ENCODE results near the gene DCHS2.

GRCh38 chr4:154519214-154519613 is 27.6 kb upstream of the DCHS2 start:
- no peak for TF ChIP-seq POLR2A (IDR thresholded peaks at IDR 0.05; ENCODE audit: low read length)
- TF ChIP-seq GATA1 (IDR thresholded peaks at IDR 0.05; ENCODE audit: low read depth, low read length): no peak
